DOHH2 (cell line): ENCODE results near the gene GPATCH4.

ENCODE experiments used
- EZH2phosphoT487 ChIP-seq: fragments of 200-600 bp; sonication (generic); IDR thresholded peaks from 2 replicates; pipeline ENCODE4 v1.6.1; 2017; ENCODE audit warnings: borderline replicate concordance, mild to moderate bottlenecking, antibody characterized with exemption, low read length, moderate library complexity, mixed read lengths
- TF ChIP-seq, protein P1 (sequence below): fragments of 200-600 bp; sonication (generic); IDR thresholded peaks from one replicate; pipeline ENCODE4 v1.5.1; 2014; ENCODE audit warnings: antibody characterized with exemption, mild to moderate bottlenecking, low read depth, low read length; ENCODE audit not compliant: poor library complexity, severe bottlenecking

DNA sequence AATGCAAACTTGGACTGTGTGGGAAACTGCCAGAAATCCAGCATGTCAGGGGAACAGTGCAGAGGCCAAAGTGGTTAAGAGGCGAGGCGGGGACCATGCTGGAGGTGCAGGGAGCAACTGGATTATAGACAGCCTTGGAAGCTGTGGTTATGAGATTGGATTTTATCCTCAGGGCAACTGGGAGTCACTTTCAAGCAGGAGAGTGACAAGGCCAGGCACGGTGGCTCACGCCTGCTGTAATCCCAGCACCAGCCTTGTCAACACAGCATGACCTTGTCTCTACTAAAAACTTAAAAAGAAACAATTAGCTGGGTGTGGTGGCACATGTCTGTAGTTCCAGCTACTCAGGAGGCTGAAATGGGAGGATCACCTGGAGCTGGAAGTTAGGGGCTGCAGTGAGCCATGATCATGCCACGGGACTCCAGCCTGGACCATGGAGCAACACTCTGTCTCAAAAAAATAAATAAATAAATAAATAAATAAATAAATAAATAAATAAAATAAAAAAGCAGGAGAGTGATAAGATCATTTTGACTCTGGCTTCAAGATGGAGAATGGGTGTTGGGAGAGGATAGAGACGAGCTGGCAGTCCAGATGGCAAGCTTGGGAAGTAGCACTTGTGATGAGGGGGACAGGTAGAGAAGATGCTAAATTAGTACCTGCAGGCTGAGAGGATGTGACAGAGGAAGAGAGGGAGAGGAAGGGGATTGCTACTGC is 21.5 kb upstream of the GPATCH4 start:
- TF ChIP-seq, protein P1, sequence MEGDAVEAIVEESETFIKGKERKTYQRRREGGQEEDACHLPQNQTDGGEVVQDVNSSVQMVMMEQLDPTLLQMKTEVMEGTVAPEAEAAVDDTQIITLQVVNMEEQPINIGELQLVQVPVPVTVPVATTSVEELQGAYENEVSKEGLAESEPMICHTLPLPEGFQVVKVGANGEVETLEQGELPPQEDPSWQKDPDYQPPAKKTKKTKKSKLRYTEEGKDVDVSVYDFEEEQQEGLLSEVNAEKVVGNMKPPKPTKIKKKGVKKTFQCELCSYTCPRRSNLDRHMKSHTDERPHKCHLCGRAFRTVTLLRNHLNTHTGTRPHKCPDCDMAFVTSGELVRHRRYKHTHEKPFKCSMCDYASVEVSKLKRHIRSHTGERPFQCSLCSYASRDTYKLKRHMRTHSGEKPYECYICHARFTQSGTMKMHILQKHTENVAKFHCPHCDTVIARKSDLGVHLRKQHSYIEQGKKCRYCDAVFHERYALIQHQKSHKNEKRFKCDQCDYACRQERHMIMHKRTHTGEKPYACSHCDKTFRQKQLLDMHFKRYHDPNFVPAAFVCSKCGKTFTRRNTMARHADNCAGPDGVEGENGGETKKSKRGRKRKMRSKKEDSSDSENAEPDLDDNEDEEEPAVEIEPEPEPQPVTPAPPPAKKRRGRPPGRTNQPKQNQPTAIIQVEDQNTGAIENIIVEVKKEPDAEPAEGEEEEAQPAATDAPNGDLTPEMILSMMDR, result no peak
- no peak for TF ChIP-seq EZH2phosphoT487
